ENCODE data around the gene LINC00632. TPM values are rescaled to one million over a fixed set of nuclear protein-coding genes. Genes with fewer than 3 reads are reported as not detected.
A peak's percentile ranks its signal among the peaks of the same experiment; 100 is the strongest.

The LINC00632 gene
- total and polyA plus RNA-seq, 4 donors, result 0.15 to 28.7 (median 0.32) TPM

DNA sequence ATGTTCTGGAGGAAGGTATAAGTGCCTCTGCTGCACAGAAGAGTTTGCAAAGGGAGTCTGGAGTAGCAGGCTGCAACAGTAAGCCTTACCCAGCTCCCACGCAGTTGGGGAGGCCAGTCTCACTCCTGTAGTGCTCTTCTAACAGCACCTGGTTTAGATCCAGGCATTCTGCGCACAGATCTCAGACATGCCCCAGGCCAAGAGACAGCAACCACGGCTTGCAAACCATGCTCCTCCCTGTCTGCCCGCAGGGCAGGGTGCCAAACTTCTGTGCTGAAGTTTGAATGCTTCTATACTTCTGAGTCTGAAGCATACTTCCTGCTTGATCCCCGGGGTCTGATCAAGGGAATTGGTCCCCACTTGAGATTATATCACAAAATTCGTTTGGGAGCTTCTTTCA, 106.3 kb downstream of the LINC00632 start:
- Histone ChIP-seq H3K4me3 (ENCODE audit: low read depth in 1 of 3, low read length in 3 of 3) (no peak overlapping the region), H3K4me1 (ENCODE audit: control insufficient read depth in 4 of 4, insufficient read depth in 4 of 4, low read length in 3 of 4) (no peaks in the 10 kb centered on the region), H3K9ac (ENCODE audit: low read depth in 1 of 2, low read length in 2 of 2) (no peak overlapping the region), H3K9me3 (ENCODE audit: control insufficient read depth in 4 of 4, low read length in 3 of 4) (peaks cover 0 to 13% (median 2%) of the 10 kb centered on the region in 4 donors), H3K27ac (ENCODE audit: low read depth in 1 of 2, low read length in 2 of 2) (no peak overlapping the region), H3K36me3 (ENCODE audit: control insufficient read depth in 4 of 4, insufficient read depth in 3 of 4, low read depth in 1 of 4, low read length in 3 of 4) (no peaks in the 10 kb centered on the region), H3K27me3 (ENCODE audit: control insufficient read depth in 4 of 4, insufficient read depth in 4 of 4, low read length in 3 of 4) (peaks cover 0 to 5% (median 0%) of the 10 kb centered on the region in 4 donors)
- TF ChIP-seq RAD21 (IDR thresholded peaks at IDR 0.05), result no peak
- TF ChIP-seq, protein P1, sequence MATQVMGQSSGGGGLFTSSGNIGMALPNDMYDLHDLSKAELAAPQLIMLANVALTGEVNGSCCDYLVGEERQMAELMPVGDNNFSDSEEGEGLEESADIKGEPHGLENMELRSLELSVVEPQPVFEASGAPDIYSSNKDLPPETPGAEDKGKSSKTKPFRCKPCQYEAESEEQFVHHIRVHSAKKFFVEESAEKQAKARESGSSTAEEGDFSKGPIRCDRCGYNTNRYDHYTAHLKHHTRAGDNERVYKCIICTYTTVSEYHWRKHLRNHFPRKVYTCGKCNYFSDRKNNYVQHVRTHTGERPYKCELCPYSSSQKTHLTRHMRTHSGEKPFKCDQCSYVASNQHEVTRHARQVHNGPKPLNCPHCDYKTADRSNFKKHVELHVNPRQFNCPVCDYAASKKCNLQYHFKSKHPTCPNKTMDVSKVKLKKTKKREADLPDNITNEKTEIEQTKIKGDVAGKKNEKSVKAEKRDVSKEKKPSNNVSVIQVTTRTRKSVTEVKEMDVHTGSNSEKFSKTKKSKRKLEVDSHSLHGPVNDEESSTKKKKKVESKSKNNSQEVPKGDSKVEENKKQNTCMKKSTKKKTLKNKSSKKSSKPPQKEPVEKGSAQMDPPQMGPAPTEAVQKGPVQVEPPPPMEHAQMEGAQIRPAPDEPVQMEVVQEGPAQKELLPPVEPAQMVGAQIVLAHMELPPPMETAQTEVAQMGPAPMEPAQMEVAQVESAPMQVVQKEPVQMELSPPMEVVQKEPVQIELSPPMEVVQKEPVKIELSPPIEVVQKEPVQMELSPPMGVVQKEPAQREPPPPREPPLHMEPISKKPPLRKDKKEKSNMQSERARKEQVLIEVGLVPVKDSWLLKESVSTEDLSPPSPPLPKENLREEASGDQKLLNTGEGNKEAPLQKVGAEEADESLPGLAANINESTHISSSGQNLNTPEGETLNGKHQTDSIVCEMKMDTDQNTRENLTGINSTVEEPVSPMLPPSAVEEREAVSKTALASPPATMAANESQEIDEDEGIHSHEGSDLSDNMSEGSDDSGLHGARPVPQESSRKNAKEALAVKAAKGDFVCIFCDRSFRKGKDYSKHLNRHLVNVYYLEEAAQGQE (IDR thresholded peaks at IDR 0.05), result no peak
- TF ChIP-seq, protein P2, sequence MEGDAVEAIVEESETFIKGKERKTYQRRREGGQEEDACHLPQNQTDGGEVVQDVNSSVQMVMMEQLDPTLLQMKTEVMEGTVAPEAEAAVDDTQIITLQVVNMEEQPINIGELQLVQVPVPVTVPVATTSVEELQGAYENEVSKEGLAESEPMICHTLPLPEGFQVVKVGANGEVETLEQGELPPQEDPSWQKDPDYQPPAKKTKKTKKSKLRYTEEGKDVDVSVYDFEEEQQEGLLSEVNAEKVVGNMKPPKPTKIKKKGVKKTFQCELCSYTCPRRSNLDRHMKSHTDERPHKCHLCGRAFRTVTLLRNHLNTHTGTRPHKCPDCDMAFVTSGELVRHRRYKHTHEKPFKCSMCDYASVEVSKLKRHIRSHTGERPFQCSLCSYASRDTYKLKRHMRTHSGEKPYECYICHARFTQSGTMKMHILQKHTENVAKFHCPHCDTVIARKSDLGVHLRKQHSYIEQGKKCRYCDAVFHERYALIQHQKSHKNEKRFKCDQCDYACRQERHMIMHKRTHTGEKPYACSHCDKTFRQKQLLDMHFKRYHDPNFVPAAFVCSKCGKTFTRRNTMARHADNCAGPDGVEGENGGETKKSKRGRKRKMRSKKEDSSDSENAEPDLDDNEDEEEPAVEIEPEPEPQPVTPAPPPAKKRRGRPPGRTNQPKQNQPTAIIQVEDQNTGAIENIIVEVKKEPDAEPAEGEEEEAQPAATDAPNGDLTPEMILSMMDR (IDR thresholded peaks at IDR 0.05; ENCODE audit: low read depth, low read length, missing input control), result no peak
- TF ChIP-seq, protein P3, sequence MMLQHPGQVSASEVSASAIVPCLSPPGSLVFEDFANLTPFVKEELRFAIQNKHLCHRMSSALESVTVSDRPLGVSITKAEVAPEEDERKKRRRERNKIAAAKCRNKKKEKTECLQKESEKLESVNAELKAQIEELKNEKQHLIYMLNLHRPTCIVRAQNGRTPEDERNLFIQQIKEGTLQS (IDR thresholded peaks at IDR 0.05), result no peak
- no peak for TF ChIP-seq EGR1 (IDR thresholded peaks at IDR 0.05; ENCODE audit: low read depth in 2 of 2)
- TF ChIP-seq HNF4A (conservative IDR thresholded peaks at IDR 0.05), result no peak
- no peak for TF ChIP-seq RXRA (IDR thresholded peaks at IDR 0.05)
- TF ChIP-seq NR2F2 (IDR thresholded peaks at IDR 0.05), result no peak
- WGBS, result 47% methylated on average over 6 of the region's 6 CpGs
- no peak for DNase-seq (ENCODE audit: low spot score)

DNA sequence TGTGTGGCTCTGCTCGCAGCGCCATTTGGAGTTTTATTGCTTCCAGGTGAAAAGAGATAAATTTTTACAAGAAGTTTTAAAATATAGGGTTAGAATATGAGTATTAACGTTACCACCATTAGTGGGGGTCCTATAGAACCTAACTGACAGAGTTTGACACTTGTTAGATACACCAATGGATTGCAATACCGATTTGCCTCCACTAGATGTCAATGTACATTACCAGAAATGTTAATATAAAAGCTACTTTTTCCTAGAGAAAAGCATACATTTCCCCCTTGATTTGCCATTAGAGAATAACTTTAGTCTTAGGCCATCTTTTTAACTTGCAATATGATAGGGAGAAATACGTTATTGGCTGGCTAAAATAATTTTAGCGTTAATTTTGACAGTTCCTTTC, 108.4 kb downstream of the LINC00632 start:
- WGBS, result 36% methylated on average over 6 of the region's 6 CpGs
- no peaks in the 10 kb centered on the region for H3K9me3 ChIP-seq (ENCODE audit: control insufficient read depth in 4 of 4, low read length in 3 of 4)
- H3K4me3 ChIP-seq (ENCODE audit: low read depth in 1 of 3, low read length in 3 of 3), result no peak overlapping the region
- peaks cover 0 to 5% (median 0%) of the 10 kb centered on the region in 4 donors for H3K27me3 ChIP-seq (ENCODE audit: control insufficient read depth in 4 of 4, insufficient read depth in 4 of 4, low read length in 3 of 4)
- no peaks in the 10 kb centered on the region for H3K36me3 ChIP-seq (ENCODE audit: control insufficient read depth in 4 of 4, insufficient read depth in 3 of 4, low read depth in 1 of 4, low read length in 3 of 4)
- DNase-seq (ENCODE audit: low spot score), result no peak
- no peak overlapping the region for H3K9ac ChIP-seq (ENCODE audit: low read depth in 1 of 2, low read length in 2 of 2)
- TF ChIP-seq, protein P3 (IDR thresholded peaks at IDR 0.05), result no peak
- TF ChIP-seq, protein P2 (IDR thresholded peaks at IDR 0.05; ENCODE audit: low read depth, low read length, missing input control), result peak; percentile 59
- peak; percentile 71 to 80 for TF ChIP-seq RAD21 (IDR thresholded peaks at IDR 0.05)
- H3K27ac ChIP-seq (ENCODE audit: low read depth in 1 of 2, low read length in 2 of 2), result no peak overlapping the region
- H3K4me1 ChIP-seq (ENCODE audit: control insufficient read depth in 4 of 4, insufficient read depth in 4 of 4, low read length in 3 of 4), result no peaks in the 10 kb centered on the region

Data from liver (tissue), 9 donors.